ENCODE data around the gene FAM110D.

The FAM110D gene

DNA sequence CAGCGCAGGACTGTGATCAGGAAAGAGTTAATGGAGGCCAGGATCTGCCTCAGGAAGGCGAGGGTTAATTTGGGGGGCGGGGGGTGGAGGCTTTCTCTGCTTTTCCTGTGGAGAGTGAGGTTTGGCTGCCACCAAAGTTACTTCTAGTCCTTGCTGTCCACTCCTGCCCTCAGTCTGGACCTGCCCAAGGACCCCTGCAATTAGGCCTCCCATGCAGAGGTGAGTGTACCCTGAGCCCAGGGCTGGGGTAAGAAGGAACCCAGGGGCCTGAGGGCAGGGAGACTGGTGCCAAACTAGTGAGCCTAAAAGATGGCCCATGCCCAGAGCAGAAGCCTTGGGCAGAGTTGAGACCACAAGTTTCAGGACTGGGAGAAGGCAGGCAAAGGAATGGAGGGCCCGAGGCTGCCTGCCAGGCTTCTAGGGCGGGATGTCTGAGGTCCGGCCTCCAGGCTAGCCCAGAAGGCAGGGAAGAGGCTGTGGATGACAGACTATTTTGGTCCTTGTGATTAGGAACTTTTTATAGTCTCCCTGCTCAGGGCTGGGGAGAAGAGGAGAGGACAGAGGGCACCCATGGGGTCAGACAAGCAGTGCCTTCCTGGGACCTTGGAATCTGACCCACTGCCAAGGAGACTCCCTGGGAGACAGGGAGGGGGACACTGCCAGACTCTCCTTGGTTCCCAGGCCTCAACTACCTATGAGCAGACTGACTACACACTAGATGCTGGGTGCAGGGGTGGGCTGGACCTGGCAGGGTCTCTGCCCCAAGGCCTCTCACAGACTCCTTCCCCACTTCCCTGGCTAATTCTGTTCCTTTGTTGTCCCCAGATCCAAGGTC is at the start of gene FAM110D:
Gene FAM110D (plus strand): TSS at position 172 of the 835 bp plus-strand sequence. CDS start 2,213 bp downstream, outside the sequence.
- no peak for DNase-seq (ENCODE audit: low spot score)

DNA sequence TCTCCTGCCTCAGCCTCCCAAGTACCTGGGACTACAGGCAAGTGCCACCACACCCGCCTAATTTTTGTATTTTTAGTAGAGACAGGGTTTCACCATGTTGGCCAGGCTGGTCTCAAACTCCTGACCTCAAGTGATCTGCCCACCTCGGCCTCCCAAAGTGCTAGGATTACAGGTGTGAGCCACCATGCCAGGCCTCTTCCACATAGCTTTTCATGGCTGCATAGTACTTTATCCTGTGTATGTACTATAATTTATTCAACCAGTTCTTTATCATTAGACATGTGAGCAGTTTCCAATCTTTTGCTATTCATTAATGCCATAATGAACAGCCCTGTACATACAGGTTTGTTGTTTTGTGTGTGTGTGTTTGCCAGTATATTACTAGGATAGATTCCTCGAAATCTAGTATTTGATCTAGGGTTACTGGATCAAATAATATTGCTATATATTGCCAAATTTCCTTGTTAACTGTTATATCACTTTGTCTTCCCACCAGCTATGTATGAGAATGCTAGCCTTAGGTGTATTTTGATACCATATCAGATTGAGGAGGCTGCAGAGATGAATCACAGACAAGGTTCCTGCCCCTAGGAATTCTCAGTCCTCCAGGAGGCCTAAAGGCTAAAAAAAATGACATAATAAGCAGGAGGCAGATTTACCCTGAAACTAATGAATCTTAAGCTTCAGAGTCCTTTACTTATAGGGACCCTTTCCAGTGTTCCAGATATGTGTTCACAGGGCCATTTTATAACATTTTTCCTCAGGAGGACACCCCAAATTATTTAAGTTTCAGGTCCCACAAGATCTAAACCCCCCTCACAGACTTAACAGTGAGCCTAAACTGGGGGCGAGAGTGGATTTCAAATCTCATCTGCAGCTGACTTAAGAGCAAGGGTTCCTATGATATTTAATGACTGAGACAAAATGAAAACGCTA is 49.4 kb upstream of the FAM110D start:
- no peak for DNase-seq (ENCODE audit: low spot score)

DNA sequence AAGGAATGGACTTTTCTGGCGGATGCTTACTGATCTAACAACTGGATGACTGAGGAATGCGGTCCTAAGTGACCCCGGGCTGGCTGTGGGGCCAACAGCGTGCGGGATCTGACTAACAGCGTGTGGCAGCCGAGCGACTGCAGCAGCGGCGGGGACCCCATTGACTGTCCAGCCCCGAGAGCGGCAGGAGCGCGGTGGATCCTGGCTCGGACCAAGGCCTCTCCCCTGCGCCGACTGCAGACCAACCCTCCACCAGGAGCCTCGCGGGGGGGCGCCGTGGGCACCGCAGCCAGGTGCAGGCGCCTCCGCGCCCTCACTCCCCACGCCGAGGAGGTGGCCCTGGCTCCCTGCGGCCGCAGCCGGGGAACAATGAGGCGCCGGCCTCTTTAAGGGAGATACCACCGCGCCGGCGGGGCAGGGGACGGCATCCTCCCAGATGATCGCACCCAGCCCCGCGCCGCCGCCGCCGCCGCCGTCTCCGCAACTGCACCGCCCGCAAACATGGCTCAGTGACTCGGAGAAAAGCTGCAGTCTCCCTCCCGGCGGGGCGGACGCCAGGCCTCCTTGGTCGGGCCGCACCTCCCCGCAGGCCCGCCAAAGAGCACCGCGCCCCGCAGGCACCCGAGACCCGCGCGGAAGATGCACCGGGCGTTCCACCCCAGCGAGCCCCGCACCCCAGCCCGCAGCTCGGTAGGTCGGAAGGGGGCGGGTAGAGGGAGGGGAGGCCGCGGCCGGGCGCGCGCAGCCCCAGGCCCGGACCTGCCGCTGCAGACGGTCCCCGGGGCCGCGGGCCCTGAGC is 47.9 kb upstream of the FAM110D start:
- DNase-seq (ENCODE audit: low spot score) = peak; percentile 84

DNA sequence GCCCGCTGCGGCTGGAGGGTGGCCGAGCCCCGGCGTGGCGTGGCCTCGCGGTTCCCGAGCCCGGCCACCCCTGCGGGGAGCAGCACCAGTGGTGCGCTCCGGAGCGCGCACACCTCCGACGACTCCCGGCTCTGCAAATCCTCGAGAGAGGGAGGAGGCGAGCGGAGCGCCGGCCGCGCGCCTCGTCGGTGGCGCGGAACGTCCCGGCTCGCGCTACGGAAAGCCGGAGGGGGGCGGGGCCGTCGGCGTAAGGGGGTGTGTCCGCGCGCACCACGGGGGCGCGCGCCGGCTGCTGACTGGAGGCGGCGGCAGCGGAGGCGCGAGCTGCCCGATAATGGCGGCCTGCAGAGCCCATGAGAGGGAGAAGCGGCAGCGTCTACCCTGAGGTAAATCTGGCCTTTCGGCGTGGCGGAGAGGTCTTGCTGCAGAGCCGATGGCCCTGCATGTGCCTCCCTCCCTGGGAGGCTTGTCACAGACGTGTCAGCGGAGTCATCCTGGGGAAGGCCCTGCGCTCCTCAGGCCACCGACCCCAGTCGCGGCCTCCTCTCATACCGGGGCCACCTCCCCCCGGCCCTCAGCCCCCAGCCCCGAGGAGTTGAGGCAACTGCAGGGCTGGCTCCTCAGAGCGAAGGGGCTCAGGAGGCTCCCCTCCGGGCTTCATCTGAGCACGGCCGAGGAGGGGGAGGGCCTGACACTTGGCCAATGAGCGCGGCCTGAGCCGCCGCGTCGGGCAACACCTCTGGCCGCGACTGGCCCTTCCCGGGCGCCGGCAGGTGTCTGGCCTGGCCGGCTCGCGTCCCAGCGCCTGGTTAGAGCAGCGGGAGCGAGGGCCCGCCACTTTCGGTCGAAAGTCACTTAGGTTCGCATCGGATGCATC is 47.1 kb upstream of the FAM110D start, which contains the start of gene PDIK1L:
Gene PDIK1L (plus strand): TSS at position 295 of the 877 bp plus-strand sequence. CDS start 2,485 bp downstream, outside the sequence.
- peak; percentile 97 for DNase-seq (ENCODE audit: low spot score)

DNA sequence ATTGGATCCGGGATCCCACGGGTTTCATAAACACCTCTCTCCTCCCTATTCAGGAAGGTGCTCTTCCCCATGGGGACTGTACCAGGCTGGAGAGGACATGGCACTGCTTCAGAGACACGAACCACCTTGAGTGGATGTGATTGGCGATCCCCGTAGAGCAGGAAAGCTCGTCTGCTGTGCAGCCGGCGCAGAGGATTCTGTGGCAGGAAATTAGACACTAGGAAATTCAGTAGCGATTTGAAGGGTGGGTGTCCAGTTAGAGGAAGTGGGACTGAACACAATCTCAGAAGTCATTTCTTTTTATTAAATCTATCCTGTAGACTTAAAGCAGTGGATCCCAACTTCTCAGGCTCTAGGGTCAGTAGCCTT is 46.5 kb upstream of the FAM110D start:
- no peak for DNase-seq (ENCODE audit: low spot score)

DNA sequence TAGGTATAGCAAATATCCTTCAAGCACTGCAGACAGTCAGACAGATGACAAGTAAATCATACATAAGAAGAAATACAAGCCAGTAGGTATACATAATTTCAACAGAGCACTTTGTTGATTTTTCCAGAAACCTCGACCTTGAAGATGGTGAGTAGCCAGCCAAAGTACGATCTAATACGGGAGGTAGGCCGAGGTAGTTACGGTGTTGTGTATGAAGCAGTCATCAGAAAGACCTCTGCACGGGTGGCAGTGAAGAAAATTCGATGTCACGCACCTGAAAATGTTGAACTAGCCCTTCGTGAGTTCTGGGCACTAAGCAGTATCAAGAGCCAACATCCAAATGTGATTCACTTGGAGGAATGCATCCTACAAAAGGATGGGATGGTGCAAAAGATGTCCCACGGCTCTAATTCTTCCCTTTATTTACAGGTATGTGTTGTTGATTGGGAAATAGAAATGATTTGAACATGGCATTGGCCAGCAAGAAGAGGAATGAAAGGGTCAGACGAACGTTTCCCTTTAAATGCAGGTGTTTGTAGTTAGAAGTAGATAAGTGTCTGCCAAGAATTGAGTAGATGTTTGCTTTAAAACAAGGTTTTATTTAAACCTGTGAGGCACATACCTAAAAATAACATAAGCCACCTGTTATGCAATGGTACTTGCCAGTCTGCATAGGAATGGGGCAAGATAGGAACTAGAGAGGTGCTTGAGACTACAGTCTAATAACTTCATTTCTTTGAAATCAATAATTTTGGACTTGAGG is 44.5 kb upstream of the FAM110D start:
- DNase-seq (ENCODE audit: low spot score) = no peak

DNA sequence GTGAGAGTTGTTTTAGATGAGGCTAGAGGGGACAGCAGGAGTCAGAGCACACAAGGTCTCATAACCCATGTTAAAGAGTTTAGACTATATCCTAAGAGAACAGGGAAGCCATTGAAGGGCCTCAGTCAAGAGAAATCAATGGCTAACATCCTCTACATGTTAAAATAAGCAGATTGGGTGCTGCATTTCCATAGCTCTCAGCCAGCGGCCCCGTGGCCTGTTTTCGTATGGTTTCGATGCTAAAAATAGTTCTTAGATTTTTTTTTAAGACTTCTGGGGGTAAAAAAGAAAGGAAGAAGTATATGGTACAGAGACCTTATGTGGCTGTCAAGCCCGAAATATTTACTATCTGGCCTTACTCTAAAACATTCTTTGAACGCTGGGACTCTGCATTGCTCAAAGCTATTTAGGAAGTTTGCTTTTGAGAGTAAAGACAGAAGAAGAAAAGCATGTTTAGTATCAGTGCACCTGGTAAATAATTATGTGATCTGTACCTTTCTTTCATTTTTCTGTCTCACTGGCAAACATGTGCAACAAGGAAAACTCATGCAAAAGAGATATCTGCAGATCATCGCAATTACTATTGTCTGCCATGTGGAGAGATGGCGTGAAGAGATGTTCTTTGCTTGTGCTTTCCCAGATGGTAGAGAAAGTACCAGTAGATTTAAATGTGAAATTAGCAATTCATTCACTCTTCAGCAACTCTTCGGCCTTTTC is 38.8 kb upstream of the FAM110D start:
- no peak for DNase-seq (ENCODE audit: low spot score)

DNA sequence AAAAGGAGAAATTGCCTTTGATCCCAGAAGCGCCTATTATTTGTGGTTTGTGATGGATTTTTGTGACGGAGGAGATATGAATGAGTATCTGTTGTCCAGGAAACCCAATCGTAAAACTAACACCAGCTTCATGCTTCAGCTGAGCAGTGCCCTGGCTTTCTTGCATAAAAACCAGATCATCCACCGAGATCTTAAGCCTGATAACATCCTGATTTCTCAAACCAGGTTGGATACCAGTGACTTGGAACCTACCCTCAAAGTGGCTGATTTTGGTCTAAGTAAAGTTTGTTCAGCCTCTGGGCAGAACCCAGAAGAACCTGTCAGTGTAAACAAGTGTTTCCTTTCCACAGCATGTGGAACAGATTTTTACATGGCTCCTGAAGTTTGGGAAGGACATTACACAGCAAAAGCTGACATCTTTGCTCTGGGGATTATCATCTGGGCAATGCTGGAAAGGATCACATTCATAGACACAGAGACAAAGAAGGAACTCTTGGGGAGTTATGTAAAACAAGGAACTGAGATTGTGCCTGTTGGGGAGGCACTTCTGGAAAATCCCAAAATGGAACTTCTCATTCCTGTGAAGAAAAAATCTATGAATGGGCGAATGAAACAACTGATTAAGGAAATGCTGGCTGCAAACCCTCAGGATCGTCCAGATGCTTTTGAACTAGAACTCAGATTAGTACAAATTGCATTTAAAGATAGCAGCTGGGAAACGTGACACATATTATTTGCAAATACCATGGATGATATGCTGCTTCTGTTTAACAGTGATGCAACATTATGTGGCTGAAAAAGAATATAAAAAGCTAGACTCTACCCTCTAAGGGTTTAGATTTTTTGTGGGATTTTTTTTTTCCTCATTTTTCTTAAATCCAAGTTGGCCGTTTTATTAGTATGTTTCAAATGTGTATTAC is 36.8 kb upstream of the FAM110D start:
- DNase-seq (ENCODE audit: low spot score) = no peak

DNA sequence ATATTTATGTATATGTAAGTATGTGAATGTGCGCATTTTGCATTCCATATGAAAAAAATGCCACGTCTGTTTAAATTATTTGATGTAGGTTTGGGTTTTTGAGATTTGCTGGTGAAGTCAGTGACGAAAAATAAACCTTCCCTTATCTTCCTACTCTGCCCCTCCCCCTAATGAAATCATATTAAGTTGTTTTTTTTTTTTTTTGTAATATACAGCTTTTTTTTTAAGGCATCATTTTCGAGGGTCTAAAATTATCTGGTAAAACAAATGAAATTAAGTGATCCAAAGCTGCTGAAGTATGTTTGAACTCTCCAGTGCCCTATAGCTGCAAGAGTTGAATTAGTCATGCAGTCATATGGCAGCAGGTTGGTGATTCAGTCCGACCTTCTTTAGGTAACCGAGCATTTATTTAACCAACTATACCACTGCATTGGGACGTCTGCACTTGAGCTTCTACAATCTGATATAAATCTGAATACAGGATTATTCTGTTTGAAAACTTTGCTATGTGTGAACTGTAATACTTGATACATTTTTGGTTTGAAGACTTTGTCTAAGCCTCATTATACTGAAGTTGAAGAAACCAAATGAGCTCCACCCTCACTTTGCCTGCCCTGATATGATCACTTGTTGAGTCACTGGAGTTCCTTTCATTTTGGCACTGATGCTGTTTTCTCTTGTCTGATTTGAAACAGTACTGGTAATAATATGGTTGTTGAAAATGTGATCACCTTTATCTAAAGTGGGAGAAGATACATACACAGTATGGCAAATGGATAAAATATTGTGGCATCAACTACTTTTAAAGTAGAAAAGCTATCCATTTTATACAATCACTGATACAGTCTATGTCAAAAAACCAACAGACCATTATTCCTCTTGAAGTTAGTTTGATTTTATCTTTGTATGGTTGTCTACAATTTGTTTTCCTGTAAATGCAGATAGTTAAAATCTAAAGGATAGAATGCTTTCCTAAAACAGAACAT is 35.6 kb upstream of the FAM110D start:
- peak; percentile 52 for DNase-seq (ENCODE audit: low spot score)

DNA sequence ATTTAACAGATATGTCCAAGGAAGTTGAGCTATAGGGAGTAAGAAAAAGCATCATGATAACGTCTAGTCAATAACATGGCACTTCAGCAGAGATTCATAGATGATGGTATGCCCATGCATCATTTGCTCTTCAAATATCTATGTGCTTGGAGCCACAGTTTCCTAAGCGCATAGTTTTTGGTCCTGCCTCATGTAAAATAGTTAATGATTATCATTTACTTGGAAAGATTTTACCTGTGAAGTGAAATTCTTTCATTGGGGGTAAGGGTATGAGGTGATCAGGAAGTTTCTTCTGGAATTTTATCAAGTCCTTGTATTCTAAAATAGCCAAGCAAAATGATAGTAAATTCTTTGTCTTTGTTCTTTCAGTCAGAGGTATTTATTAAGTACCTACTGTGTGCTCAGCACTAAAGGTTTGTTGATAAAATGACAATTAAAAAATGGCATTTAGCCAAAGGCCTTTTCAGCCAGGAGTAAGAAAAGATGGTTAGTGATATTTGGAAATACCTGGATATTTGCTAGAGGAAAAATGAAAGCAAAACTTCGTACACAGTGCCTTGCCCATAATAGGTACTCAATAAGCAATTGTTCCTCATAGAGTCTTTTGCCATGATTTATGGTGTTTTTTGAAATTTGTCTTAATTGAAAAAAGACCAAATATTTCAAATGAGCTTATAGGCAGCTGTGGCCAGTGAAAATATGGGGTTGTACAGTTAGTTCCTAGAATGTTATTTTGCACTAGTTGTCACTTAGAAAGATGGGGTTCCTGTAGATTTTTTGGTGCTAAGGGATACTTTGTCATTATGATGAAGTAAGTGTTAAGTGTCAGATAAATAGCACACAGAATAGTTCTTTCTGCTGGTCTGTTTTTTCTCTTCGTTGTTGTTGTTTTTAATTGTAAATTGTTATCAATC is 34.2 kb upstream of the FAM110D start:
- DNase-seq (ENCODE audit: low spot score) = no peak

DNA sequence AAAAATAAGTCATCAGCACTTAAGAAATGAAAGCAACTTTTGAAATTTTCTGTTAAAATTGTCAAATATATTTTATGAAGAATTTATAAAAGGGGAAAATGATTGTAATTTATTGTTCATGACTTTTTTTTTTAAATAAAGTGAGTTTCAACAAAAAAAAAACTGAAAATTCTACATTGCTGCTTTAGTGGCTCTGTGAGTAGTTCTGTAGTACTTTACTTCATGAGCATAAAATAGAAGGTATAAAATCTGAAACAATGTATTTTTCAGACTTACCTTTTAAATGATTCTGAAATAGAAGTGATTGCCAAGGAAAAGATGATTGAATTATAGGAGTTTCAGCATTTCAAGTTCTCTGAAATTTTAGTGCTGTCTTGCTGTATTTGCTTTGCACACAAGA is 33.5 kb upstream of the FAM110D start:
- DNase-seq (ENCODE audit: low spot score) = no peak

DNA sequence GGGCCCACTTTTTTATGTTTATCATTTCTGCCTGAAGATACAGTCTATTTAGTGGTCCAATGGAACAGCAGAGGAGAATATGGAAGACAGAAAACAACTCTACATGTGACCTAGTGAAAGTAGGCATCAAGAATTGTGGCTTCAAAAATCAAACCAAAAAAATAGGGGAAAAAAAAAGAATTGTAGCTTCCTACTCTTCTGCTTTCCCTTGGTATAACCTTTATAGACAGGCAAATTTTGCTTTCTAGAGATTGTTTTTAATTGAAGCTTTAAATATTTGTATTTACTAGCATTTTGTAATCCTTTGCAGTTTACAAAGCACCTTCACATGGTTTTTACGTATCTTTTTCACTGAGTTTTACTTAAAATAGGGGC is 32.9 kb upstream of the FAM110D start:
- DNase-seq (ENCODE audit: low spot score) = no peak

DNA sequence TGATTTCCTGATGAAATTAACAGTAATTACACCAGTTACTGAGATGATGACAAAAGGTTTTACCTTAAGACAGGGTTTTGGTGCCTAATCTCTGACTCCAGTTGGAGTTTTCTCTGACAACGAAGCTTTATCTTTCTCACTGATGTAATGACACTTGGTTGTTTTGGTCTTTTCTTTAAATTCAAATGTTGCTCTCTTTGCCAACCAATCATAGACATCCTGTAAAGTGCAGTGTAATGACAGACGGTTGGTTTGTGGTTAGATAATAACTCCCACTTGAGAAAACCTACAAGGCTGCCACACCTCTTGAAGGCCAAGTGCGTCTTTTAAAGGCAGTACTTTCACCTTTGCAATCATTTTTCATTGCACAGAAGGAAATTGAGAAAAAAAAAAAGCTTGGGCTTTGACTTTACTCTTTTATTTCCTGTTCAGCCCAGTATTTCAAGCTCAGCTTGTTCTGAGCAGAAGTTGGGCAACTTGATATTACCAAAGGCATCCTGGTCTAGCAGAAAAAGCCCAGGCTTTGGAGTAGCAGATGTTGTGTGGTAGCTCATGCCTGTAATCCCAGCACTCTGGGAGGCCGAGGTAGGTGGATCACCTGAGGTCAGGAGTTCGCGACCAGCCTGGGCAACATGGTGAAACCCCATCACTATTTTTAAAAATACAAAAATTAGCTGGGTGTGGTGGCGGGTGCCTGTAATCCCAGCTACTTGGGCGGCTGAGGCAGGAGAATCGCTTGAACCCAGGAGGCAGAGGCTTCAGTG is 32.4 kb upstream of the FAM110D start:
- no peak for DNase-seq (ENCODE audit: low spot score)

DNA sequence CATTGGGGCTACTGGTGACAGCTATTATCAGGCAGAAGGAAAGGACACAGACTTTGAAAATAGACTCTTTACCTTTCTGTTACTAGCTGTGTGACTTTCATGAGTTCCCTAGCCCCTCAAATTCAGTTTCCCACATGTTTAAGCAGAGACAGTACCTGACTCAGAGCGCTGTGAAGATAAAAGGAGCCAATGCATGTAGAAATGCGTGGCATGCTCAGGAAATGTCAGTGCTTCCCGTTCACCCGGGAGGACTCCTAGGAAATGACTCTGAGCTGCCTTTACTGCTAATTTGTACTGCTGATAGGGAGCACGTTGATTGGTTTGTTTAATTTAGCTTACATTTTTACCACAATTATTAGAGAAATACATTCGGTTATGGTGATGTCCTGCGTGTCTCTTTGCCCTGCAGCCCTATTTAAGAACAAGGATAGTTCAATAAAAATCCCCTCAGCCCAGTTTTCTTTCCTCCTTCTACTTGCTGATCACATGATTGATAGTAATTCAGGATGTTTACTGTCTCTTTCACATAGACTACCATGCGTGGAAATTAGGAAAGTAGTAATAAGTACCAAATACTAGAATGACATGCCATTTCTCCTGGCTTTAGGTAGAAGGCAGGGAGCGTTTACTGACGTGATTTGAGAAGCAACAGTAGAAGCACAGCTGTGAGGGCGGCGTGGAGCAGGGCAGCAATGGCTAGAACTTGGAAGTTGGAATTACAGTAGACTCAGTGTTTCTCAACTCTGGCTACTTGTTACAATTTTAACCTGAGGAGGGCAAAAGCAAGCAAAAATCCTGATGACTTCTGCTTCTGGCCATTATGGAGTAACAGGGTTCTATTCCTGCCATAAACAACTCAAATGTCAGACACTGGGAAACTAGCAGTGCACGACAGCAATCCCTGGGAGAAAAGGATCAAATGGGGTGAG is 31.4 kb upstream of the FAM110D start:
- no peak for DNase-seq (ENCODE audit: low spot score)
